Activated CD4-positive, alpha-beta T cell treated with anti-CD3 and anti-CD28 coated beads for 1 hour (primary cell): Measurements from ENCODE around the gene CCDC167.
"Not testable (repeated sequence)": the region's sequence is repeated elsewhere in the genome, so short reads cannot be mapped to it uniquely, and the experiment has no call there.

ENCODE experiments used
- DNase-seq: peaks from one replicate; pipeline ENCODE4 v3.0.0-alpha.2; 2020

The CCDC167 gene

GRCh38 chr6:37507690-37508421, 8.2 kb upstream of the CCDC167 start:
- no peak for DNase-seq

DNA sequence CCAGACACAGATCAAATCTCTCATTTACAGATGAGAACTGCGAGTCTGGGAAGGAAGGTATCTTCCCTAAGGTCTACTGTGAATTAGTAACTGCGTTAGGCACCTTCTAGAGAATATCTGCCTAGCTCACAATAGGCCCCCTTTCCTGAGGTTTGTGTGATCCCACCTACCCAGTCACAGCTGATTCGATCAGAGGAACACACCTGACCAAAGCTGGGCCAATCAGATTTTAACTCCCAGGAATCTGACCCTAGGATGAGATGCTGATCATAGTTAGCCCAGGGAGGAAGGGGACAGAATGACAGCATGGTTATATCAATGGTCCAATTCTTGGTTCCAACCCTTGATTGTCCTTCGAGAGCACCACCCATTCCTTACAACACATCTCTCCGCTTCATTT, 7.4 kb upstream of the CCDC167 start:
- DNase-seq: no peak

DNA sequence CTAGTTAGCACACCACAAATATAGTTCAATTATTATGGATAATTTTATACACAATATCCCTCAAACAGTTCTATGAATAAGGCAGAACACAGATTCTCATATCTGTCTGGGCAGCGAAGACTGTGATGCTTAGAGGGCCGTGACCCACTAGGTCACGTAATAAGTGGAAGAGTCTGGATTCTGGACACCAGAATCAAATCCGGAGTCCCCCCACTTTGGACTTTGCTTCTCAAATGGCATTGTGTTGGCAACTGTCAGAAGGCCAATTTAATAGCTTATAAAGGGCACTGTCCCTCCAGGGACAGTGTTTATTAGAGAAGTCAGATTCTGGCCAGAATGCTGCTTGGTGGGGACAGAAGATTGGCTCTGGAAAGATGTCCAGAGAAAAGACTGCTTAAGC, 6.8 kb upstream of the CCDC167 start:
- no peak for DNase-seq

- no peak for DNase-seq
Measured at GRCh38 chr6:37504024-37504423, 4.3 kb upstream of the CCDC167 start.

DNA sequence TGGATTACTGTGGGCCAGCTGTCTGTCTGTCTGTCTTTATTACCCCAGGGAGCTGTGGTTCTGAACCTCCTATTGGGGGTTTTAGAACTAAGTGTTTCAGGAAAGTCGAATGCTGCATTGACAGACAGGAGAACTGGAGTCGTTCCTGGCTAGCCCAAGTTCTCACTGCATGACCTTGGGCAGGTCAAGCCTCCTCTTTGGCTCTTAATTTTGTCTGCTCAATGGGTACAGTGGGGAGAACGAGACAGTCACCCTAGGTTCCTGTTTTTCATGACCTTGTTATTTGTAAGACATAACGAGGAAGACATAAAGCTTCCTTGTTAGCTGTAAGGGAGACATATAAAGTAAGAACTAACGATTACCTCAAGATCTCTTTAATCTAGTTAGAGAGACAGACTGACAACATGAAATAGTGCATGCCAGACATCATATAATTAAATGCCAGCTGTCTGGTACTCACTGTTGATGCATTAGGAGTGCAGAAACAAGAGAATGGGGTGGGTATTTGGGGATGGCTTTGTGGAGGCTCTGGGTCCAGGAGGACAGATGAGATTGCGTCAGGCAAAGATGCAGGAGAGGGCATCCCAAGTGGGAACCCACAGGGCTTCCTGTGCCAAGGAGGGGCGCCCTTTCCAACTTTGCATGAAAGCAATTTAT, 3.7 kb upstream of the CCDC167 start:
- DNase-seq: no peak

- no peak for DNase-seq
Measured at GRCh38 chr6:37502703-37503291, 3.1 kb upstream of the CCDC167 start.

DNA sequence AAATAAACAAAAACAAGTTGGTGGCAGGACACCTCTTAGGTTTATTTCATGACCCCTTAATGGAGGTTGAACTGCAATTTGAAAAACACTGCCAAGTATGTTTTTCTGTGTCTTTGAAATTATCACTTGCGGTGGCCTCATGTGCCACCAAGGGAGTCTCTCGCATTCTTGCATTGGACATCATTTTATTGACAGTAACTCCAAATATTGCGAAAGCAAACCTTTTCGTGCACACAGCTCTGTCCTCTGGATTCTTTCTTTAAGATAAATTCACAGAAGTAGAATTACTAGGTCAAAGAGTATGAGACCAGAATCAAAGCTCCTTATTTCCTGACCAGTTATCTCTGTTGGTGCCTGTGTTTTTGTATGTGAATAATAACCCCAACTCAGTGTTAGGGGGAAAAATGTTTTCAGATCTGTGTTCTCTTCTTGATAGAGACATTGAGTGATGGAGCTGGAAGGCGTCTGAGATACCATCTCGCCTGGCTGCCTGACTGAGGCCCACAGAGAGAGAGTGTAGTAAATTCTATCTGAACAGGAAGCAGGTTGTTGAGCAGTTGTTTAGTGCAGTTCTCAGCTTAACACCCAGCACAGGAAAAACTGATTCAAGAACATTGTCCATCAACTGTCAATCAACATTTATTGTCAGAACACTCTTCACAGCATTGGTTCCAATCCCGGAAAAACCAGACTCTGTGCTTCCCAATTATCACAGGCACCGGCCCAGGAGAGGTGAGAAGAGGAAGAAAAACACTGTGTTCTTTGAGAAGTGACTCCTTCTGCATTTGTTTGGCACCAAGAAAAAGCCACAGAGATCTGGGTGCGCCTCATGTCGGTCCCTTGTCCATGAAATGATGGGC, 2.2 kb upstream of the CCDC167 start:
- no peak for DNase-seq

DNA sequence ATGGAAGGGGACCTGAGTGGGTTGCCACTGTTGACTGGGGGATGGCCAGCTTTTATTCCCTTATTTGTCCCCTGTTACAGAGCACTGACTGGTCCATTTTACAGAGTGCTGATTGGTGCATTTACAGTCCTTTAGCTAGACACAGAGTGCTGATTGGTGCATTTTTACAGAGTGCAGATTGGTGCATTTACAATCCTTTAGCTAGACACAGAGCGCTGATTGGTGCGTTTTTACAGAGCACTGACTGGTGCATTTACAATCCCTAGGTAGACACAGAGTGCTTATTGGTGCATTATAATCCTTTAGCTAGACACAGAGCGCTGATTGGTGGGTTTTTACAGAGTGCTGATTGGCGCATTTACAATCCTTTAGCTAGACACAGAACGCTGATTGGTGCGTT, 1.2 kb upstream of the CCDC167 start:
- not testable (repeated sequence) for DNase-seq

DNA sequence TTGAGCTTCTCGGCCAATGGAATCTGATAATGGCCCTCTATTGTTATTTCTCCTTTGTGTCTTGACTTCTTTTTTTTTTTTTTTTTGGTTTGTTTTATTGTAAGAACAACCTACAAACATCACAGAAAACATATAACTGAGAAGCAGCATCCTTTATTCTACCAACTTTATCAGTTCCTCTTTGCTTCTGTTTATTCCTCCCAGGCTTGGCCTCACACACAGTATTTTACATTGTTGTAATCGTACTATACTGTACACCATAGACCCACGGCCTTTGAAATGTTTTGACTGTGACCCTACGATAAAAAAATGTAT, 558 bp upstream of the CCDC167 start:
- DNase-seq: no peak

GRCh38 chr6:37496951-37497885, 2.5 kb downstream of the CCDC167 start:
- DNase-seq: no peak

DNA sequence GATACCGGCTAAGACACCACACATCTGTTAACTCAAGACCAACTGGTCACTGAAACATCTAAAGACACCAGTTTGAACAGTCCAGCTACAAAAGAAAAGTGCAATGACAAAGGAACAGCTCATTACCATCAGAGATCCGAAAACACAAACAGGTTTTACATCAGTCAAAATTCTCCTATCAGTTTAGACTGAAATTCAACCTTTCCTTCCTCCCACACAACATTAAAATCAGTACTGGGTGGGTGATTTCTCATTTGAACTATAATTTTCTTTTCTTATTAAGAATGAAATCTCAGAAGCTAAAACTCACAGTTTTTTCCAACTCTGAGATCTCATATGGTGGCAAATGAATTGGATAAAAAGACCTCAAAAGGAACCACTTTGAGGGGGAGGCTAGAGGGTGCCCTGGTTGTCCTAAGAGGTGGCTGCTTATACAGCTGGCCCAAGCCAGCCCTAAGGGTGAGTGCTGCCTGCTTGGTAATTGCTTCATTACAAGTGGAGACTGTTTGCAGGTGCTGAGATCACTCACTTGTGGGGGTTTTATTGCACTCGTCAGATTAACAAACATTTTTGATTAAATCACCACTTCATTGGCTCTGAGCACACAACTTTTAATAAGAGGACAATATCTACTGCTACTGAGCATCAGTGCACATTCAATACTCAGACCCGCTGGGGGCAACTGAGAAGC, 4.3 kb downstream of the CCDC167 start:
- no peak for DNase-seq

GRCh38 chr6:37493661-37493995, 6.1 kb downstream of the CCDC167 start:
- DNase-seq: no peak

GRCh38 chr6:37492991-37493660, 6.6 kb downstream of the CCDC167 start:
- no peak for DNase-seq

DNA sequence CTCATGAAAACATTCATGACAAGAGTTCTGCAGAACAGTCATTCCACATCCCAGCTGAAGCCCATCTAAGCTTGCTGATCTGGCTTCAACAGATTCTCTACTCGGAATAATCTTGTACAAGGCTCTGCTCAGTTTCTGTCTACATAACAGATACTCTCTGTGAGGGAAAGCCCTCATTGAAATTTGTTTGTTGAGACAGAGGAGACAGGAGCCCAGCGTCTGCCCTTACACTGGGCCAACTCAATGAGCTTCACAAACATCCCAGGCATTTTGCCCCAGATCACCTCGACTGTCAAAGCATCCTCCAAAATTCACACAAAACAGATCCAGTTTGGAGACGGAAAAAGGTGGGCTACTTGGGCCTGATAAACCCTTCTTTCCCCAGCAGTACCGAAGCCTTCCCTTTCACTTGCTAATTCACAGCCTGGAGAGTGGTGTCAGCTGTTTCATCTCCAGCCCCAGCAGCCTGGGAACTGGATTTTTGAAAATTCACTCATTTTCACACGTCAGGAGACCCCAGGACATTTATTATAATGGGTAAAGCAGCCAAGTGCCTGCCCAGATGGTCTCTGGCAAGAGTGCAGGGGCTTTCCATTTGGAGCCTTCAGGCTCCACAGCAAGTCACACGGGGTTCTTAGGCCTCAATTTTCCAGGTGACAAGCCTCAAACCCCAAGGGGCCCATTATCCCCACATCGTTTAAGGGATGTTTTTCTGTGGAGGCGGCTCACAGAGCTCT, 7.3 kb downstream of the CCDC167 start:
- DNase-seq: no peak

DNA sequence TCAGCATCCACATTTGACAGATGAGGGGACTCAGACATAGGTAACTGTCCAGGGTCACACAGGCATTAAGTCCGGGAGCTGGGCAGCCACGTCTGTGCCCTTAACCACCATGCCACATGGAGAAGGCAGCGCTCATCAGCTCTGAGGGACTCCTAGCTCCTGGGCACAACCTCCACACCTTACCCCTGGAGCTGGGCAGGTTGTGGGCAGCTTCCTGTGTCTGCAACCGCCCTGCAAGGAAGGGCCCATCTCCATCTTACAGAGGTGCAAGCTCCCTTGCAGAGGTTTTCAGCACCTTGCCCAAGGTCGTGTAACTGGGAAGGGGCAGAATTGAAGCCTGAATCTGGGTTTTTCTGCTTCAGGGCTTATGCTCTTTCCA, 7.9 kb downstream of the CCDC167 start:
- DNase-seq: no peak

GRCh38 chr6:37491171-37491829, 8.4 kb downstream of the CCDC167 start:
- no peak for DNase-seq

- DNase-seq: no peak
Measured at GRCh38 chr6:37490536-37491170, 9.0 kb downstream of the CCDC167 start.

- DNase-seq: no peak
Measured at GRCh38 chr6:37489697-37490336, 9.9 kb downstream of the CCDC167 start.

DNA sequence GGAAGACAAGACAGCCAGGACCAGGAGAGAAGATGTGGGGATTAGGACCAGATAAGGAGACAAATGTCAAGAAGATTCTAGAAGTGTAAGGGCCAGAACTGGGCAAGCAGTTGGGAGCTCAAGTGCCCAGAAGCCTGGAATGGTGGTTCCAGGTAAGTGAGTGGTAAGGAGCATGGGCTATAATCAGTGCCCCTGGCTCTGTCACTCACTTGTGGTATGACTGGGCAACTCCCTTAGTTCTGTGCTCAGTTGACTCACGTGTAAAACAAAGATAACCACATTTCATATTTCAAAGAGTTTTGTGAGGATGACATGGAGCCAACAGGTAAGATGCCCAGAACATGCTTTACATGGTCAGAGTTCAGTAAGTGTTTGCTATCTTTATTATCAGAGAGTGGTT, 11.2 kb downstream of the CCDC167 start:
- DNase-seq: no peak
